Thoracic aorta (tissue), 2 donors: ENCODE data around the gene ATP6V1G2. TPM values are rescaled to one million over a fixed set of nuclear protein-coding genes. Genes with fewer than 3 reads are reported as not detected.

Source experiments
- ATAC-seq: fragments of 150-250 bp; one replicate; pipeline ENCODE4 v1.8.0; 2017; ENCODE audit warnings: low read depth; ENCODE audit not compliant: insufficient number of reproducible peaks, low FRiP score
- DNase-seq: peaks from one replicate; pipeline ENCODE4 v3.0.0-alpha.2; 2020; ENCODE audit warnings: low spot score
- H3K27ac ChIP-seq, 2 donors: fragments of 200-600 bp; sonication (generic); 1 replicate in 1 of 2; 2 replicates in 1 of 2; pipeline ENCODE4 v1.5.1; 2016; ENCODE audit warnings: mild to moderate bottlenecking in 2 of 2, moderate library complexity in 2 of 2
- H3K27me3 ChIP-seq: fragments of 200-600 bp; sonication (generic); replicated peaks from 2 replicates; pipeline ENCODE4 v1.6.0; 2016; ENCODE audit warnings: mild to moderate bottlenecking; ENCODE audit not compliant: insufficient read depth
- H3K36me3 ChIP-seq: fragments of 200-600 bp; sonication (generic); one replicate; pipeline ENCODE4 v1.5.1; 2016
- H3K4me1 ChIP-seq, 2 donors: fragments of 200-600 bp; sonication (generic); 1 replicate in 1 of 2; 2 replicates in 1 of 2; pipeline versions ENCODE4 v1.5.1 to v1.6.0; 2016; ENCODE audit warnings: low read depth in 2 of 2, mild to moderate bottlenecking in 1 of 2; ENCODE audit not compliant: control insufficient read depth in 1 of 2
- H3K4me3 ChIP-seq: fragments of 200-600 bp; sonication (generic); 2 replicates; pipeline ENCODE4 v1.5.1; 2016; ENCODE audit warnings: mild to moderate bottlenecking
- H3K9me3 ChIP-seq: fragments of 200-600 bp; sonication (generic); 2 replicates; pipeline ENCODE4 v1.5.1; 2016
- CTCF ChIP-seq: fragments of 200-600 bp; sonication (generic); IDR thresholded peaks from one replicate; pipeline ENCODE4 v1.5.1; 2019; ENCODE audit warnings: antibody characterized with exemption
- total RNA-seq, 2 donors: library from RNA; depleted of rRNA; stranded (reverse); fragments of >200 nt; gene quantifications; one replicate each; pipeline versions ENCODE4 v1.1.0 to v1.2.3, GENCODE V29; 2016

ATP6V1G2 gene
- total RNA-seq, 2 donors from 2014 or later: 0.78 to 0.95 TPM

GRCh38 chr6:31538805-31539400 is 7.5 kb downstream of the ATP6V1G2 start:
- H3K4me3 ChIP-seq: no peak overlapping the region

DNA sequence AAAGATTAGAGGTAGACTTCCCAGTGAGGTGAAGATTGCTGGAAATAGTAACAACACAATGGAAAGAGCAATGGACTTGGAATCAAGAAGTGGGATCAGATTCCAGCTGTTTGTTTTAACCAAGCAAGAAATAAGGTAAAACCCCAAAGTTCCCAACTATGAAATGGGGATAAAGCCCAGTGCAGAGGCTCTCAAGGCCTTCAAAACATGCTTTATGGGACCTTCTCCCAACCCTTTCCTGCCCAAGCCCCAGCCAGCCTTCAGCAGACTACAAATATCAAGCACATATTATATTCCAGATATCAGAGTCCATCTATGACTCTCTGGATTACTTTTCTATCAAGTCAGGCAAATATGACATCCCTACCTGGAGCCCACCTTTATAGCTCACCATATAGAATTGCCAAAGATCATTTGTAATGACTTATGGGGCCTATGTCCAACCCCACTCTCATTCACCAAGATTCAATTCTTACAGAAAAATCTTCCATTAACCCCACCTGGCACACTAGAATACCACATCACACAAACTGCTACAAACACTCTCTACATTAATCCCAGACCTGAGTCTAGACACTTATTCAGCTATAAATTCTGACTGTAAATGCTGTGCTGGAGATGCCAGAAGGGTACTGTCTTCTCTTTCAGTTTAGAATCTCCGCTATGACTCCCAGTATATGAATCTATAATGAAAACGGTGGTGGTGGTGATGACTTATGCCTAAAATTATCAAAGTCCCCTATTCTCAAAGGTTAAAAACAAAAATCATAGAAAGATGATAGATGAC is 10.7 kb downstream of the ATP6V1G2 start:
- Histone ChIP-seq H3K4me1 (peaks cover 19 to 25% of the 10 kb centered on the region in 2 donors), H3K27ac (no peak overlapping the region), H3K36me3 (peaks cover 71% of the 10 kb centered on the region), H3K27me3 (no peaks in the 10 kb centered on the region), H3K4me3 (no peak overlapping the region), H3K9me3 (no peaks in the 10 kb centered on the region)
- no peak for TF ChIP-seq CTCF
- no peak for DNase-seq
- no peak for ATAC-seq

More at GRCh38 chr6:31538805-31539400, 7.5 kb downstream of the ATP6V1G2 start:
- peaks cover 54% of the 10 kb centered on the region for H3K36me3 ChIP-seq
- peaks cover 25 to 35% of the 10 kb centered on the region in 2 donors for H3K4me1 ChIP-seq
- no peak for TF ChIP-seq CTCF
- no peaks in the 10 kb centered on the region for H3K9me3 ChIP-seq
- H3K27me3 ChIP-seq: no peaks in the 10 kb centered on the region
- ATAC-seq (no peak), DNase-seq (no peak)
- H3K27ac ChIP-seq: no peak overlapping the region

DNA sequence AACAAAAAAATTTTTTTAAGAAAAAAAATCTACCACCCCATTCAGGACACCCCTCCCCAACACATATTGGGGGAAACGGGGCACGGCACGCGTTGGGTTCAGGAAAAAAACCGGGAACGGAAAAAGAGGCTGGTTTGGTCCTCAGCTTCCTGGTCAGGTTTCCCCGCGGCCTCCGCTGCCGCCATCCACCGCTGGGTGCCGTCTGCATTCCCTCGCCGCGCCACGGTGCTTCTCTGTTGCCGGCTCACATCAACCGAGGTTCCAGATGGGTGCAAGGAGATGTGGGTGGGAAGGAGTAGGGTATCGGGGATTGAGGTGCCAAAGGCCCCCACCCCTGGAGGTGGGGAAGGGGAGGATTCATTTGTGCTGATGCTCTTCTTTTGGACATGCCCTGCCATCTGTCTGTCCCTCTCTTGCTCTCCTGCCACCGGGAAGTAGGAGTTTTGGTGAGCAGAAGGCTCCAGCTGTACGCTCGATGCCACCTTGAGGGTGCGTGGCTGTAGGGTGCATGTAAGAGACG is 11.8 kb downstream of the ATP6V1G2 start:
- H3K9me3 ChIP-seq: no peaks in the 10 kb centered on the region
- no peak for ATAC-seq
- H3K27ac ChIP-seq: no peak overlapping the region
- peaks cover 7 to 13% of the 10 kb centered on the region in 2 donors for H3K4me1 ChIP-seq
- TF ChIP-seq CTCF: no peak
- no peak for DNase-seq
- no peaks in the 10 kb centered on the region for H3K27me3 ChIP-seq
- H3K36me3 ChIP-seq: peaks cover 77% of the 10 kb centered on the region
- no peak overlapping the region for H3K4me3 ChIP-seq

DNA sequence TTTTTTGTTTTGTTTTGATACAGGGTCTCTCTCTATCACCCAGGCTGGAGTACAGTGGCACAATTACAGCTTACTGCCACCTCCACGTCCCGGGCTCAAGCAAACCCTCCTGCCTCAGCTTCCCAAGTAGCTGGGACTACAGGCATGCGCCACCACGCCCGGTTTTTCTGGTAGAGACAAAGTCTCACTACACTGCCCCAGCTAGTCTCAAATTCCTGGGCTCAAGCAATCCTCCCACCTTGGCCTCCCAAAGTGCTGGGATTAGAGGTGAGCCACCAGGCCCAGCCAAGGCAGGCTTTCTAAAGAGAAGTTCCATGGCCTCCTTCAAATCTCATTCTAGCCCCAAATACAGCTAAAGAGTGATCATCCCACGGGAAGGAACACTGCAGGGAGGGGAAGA is 12.4 kb downstream of the ATP6V1G2 start:
- TF ChIP-seq CTCF: no peak
- DNase-seq (no peak), ATAC-seq (no peak)
- no peak overlapping the region for H3K27ac ChIP-seq
- peaks cover 73% of the 10 kb centered on the region for H3K36me3 ChIP-seq
- no peaks in the 10 kb centered on the region for H3K9me3 ChIP-seq
- peaks cover 2 to 7% of the 10 kb centered on the region in 2 donors for H3K4me1 ChIP-seq
- H3K4me3 ChIP-seq: no peak overlapping the region
- no peaks in the 10 kb centered on the region for H3K27me3 ChIP-seq

- DNase-seq (no peak), ATAC-seq (no peak)
- Histone ChIP-seq H3K9me3 (no peaks in the 10 kb centered on the region), H3K27ac (no peak overlapping the region), H3K36me3 (peaks cover 67% of the 10 kb centered on the region), H3K4me1 (peaks cover 0 to 2% of the 10 kb centered on the region in 2 donors), H3K4me3 (no peak overlapping the region), H3K27me3 (no peaks in the 10 kb centered on the region)
- TF ChIP-seq CTCF: no peak
These were observed 13.0 kb downstream of the ATP6V1G2 start for GRCh38 chr6:31533455-31533841.
